Karpas-422 (cell line): ENCODE measurements around the gene AHDC1. TPM values are rescaled to one million over a fixed set of nuclear protein-coding genes. Genes with fewer than 3 reads are reported as not detected.
"Not testable (repeated sequence)": the region's sequence is repeated elsewhere in the genome, so short reads cannot be mapped to it uniquely, and the experiment has no call there.

ENCODE experiments used
- DNase-seq: peaks from one replicate; pipeline ENCODE4 v3.0.0-alpha.2; 2015
- H2AFZ ChIP-seq: fragments of 200-600 bp; sonication (generic); 2 replicates; pipeline ENCODE4 v1.6.1; 2014; ENCODE audit warnings: antibody characterized with exemption, low read length, mixed read lengths
- H3K27ac ChIP-seq: fragments of 200-600 bp; sonication (generic); 2 replicates; pipeline ENCODE4 v1.5.1; 2014; ENCODE audit warnings: mild to moderate bottlenecking, low read length, moderate library complexity
- H3K27me3 ChIP-seq: fragments of 200-600 bp; sonication (generic); 2 replicates; pipeline ENCODE4 v1.6.1; 2014; ENCODE audit warnings: low read length, mixed read lengths
- H3K36me3 ChIP-seq: fragments of 200-600 bp; sonication (generic); 2 replicates; pipeline ENCODE4 v1.6.1; 2014; ENCODE audit warnings: low read length, mixed read lengths; ENCODE audit not compliant: insufficient read depth
- H3K4me1 ChIP-seq: fragments of 200-600 bp; sonication (generic); 2 replicates; pipeline ENCODE4 v1.6.1; 2014; ENCODE audit warnings: mild to moderate bottlenecking, low read length, mixed read lengths
- H3K4me2 ChIP-seq: fragments of 200-600 bp; sonication (generic); 2 replicates; pipeline ENCODE4 v1.6.1; 2014; ENCODE audit warnings: low read length, low read depth, mild to moderate bottlenecking; ENCODE audit not compliant: poor library complexity, severe bottlenecking
- H3K4me3 ChIP-seq: fragments of 200-600 bp; sonication (generic); 2 replicates; pipeline ENCODE4 v1.5.1; 2014; ENCODE audit warnings: mild to moderate bottlenecking, antibody characterized with exemption, low read length, mixed read lengths
- H3K79me2 ChIP-seq: fragments of 200-600 bp; sonication (generic); 2 replicates; pipeline ENCODE4 v1.6.1; 2014; ENCODE audit warnings: mild to moderate bottlenecking, low read length, mixed read lengths
- H3K9ac ChIP-seq: fragments of 200-600 bp; sonication (generic); 2 replicates; pipeline ENCODE4 v1.6.0; 2014; ENCODE audit warnings: low read length
- H3K9me2 ChIP-seq: fragments of 200-600 bp; sonication (generic), shearing (Covaris generic); replicated peaks from 2 replicates; pipeline ENCODE4 v1.6.0; 2014; ENCODE audit warnings: mild to moderate bottlenecking, low read length, moderate library complexity; ENCODE audit not compliant: insufficient read depth
- H3K9me3 ChIP-seq: fragments of 300-700, 200-600 bp; sonication (generic); 2 replicates; pipeline ENCODE4 v1.6.1; 2014; ENCODE audit warnings: low read length, mixed read lengths
- H4K20me1 ChIP-seq: fragments of 200-600 bp; sonication (generic); 2 replicates; pipeline ENCODE4 v1.6.1; 2014; ENCODE audit warnings: mild to moderate bottlenecking, antibody characterized with exemption, low read length, low read depth; ENCODE audit not compliant: insufficient read depth
- total RNA-seq: library from RNA; depleted of rRNA; stranded (reverse); fragments of >200 nt; shearing (Covaris generic); gene quantifications from 2 replicates; pipeline ENCODE4 v1.2.3, GENCODE V29; 2014; ENCODE audit warnings: low replicate concordance

The AHDC1 gene
- total RNA-seq, 1 experiment from 2014 or later = 2.2 TPM

DNA sequence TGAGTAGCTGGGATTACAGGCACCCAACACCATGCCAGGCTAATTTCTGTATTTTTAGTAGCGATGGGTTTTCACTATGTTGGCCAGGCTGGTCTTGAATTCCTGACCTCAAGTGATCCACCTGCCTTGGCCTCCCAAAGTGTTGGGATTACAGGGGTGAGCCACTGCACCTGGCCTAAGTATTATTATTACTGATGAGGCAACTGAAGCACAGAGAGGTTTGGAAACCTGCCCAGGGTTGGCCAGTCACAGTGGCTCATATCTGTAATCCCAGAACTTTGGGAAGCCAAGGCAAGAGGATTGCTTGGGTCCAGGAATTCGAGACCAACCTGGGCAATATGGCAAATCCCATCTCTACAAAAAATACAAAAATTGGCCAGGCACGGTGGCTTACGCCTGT is 23.8 kb upstream of the AHDC1 start:
- not testable (repeated sequence) for H3K4me2 ChIP-seq, H2AFZ ChIP-seq, H3K27me3 ChIP-seq, H3K9me2 ChIP-seq, DNase-seq, H4K20me1 ChIP-seq, H3K4me3 ChIP-seq, H3K79me2 ChIP-seq, H3K9ac ChIP-seq, H3K9me3 ChIP-seq, H3K36me3 ChIP-seq
- H3K27ac ChIP-seq = peak overlapping the region; percentile 98; the same call in 1 of the 2 replicates
- H3K4me1 ChIP-seq = peaks cover 84% of the 10 kb centered on the region

DNA sequence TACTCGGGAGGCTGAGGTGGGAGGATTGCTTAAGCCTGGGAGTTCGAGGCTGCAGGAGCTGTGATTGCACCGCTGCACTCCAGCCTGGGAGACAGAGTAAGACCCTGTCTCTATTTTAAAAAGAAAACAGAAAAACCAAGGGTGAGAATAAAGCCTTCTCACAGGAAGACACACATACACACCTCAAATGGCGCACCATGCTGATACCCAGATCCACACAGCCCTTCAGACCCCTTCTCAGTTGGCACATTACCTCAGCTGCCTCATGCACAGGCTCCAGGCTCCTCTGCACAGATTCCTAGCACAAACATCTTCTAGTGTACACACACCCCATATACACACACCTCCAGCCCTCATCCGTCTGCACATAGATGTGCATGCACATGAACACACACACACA is 23.1 kb upstream of the AHDC1 start:
- Histone ChIP-seq H3K27me3 (no peaks in the 10 kb centered on the region), H3K4me2 (no peak overlapping the region), H3K9me3 (no peaks in the 10 kb centered on the region), H3K9me2 (no peaks in the 10 kb centered on the region), H4K20me1 (no peaks in the 10 kb centered on the region), H2AFZ (no peak overlapping the region), H3K4me1 (peaks cover 77% of the 10 kb centered on the region), H3K9ac (no peak overlapping the region), H3K4me3 (no peak overlapping the region), H3K79me2 (no peaks in the 10 kb centered on the region), H3K27ac (no peak overlapping the region), H3K36me3 (no peaks in the 10 kb centered on the region)
- no peak for DNase-seq

DNA sequence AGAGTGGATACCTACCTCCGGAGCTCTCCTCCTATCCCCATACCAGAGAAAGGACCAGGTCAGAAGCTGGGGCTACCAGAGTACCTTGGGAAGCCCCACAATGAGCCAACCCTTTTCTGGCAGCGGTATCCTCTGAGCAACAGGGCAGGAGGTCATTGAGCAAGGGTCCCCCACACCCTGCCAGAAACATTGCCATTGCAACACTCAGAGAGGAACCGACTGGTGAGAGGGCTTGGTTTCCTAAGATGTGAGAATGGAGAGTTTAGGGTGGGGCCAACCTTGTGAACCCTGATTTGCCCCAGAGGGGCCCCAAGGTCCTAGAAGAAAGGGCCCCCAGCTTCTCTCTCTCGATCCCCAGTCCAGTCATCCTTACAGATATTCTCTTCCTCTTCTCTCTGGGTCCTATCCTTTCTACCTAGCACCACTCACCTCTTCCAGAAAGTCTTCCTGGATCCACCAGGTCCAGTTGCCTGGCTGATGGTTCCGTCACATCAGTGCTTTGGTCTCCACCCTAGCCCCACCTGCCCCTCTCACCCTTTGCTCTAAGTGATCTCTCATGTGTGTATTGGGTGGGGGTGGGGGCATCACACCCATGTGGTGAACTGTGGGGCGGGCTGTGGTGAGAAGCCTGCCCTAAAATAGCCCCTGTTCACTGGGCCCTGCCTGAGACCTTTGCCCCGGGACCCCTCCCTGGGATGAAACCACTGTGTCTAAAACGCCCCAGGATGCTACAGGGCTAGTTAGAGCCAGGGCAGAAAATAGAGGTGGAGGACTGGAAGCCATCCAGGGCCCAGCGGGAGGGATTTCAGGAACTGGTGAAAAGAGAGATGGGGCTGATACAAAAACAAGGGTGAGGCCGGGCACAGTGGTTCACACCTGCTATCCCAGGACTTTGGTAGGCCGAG is 22.3 kb upstream of the AHDC1 start:
- Histone ChIP-seq H3K27ac (no peak overlapping the region), H3K4me2 (peak overlapping the region; percentile 31), H3K27me3 (no peaks in the 10 kb centered on the region), H3K9me3 (no peaks in the 10 kb centered on the region), H4K20me1 (no peaks in the 10 kb centered on the region), H3K9ac (peak overlapping the region; percentile 11), H3K4me3 (no peak overlapping the region), H3K9me2 (no peaks in the 10 kb centered on the region), H3K4me1 (peaks cover 74% of the 10 kb centered on the region), H2AFZ (peak overlapping the region; percentile 12; the same call in 1 of the 2 replicates), H3K36me3 (no peaks in the 10 kb centered on the region), H3K79me2 (no peaks in the 10 kb centered on the region)
- DNase-seq = no peak

DNA sequence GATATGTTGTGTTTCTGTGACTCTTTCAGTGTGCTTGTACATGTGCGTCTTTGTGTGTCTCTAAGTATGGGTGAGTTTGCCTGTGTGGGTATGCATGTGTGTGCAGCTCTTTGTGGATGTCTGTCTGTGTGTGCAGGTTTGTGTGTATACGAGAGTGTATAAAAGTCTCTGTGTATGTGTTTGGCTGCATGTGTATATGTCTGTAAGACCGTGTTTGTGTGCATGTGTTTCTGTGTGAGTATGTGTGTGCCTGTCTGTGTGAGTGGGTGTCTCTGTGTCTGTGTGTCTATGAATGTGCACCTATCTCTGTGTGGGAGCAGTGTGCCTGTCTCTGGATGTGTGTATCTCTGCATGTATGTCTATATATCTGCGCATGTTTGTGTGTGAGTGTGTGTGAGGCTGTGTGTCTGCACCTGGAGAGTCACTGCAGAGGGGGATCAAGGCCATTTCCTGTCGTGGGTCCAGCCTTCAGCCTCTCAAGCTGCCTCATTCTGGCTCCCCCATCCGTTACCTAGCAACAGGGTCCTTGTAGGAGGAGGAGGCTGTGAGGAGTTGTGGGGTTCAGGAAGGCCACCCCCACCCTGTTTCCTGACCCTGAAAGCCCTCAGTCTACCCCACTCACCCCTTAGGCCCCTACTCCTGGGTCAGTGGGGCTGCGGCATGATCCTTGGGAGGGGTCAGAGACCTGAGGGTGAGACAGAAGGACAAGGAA is 20.7 kb upstream of the AHDC1 start:
- DNase-seq = peak; percentile 74
- peak overlapping the region; percentile 34; the same call in 1 of the 2 replicates for H3K27ac ChIP-seq
- H2AFZ ChIP-seq = peak overlapping the region; percentile 16; the same call in 1 of the 2 replicates
- peak overlapping the region; percentile 16; the same call in 1 of the 2 replicates for H3K4me3 ChIP-seq
- H3K36me3 ChIP-seq = no peaks in the 10 kb centered on the region
- H3K9ac ChIP-seq = peak overlapping the region; percentile 42
- no peaks in the 10 kb centered on the region for H3K27me3 ChIP-seq
- H3K4me2 ChIP-seq = peak overlapping the region; percentile 53
- H3K9me2 ChIP-seq = no peaks in the 10 kb centered on the region
- H3K9me3 ChIP-seq = no peaks in the 10 kb centered on the region
- H4K20me1 ChIP-seq = no peaks in the 10 kb centered on the region
- H3K4me1 ChIP-seq = peaks cover 61% of the 10 kb centered on the region
- no peaks in the 10 kb centered on the region for H3K79me2 ChIP-seq

DNA sequence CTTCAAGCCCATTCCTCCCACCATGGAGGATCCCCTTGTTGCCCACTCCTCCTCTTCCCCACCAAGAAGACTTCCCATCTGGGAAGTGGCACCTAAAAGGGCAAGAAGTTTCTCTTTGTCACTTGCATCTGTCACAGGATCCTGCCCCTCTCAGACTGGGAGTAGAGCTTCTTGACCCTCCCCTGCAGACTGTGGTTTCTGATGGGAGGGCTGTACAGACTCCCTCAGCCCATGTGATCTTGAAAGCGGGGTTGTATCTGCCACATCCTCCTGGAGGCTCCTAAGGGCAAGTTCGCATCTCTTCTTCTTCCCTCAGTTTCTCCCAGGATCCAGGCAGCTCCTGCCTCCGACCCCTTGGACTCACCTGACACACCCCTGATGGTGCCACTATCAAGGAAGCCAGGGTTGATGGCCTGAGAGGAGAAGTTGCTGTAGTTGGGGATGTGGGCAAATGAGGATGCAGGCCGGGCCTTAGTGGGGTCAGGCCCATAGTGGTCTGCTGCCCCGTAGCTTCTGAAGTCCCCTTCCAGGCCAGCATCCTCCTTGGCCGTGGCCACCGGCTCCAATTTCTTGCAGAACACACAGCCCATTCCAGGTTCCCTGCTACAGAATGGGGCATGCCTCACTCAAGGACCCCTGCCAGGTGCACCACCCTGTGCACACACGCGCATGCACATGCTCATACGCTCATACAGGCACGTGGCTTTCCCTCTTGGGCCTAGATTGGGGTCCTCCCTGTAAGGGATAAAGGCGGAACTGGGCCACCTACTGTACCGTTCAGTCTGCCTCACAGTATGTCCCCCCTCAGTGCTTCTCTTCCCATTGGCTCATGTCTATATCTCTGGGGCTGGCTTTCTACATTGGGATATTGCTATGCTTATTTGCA is 19.6 kb upstream of the AHDC1 start:
- Histone ChIP-seq H3K36me3 (no peaks in the 10 kb centered on the region), H3K9me2 (no peaks in the 10 kb centered on the region), H4K20me1 (no peaks in the 10 kb centered on the region), H3K4me3 (no peak overlapping the region), H3K79me2 (no peaks in the 10 kb centered on the region), H2AFZ (no peak overlapping the region), H3K9ac (no peak overlapping the region), H3K9me3 (no peaks in the 10 kb centered on the region), H3K27me3 (no peaks in the 10 kb centered on the region), H3K4me1 (peaks cover 52% of the 10 kb centered on the region), H3K4me2 (no peak overlapping the region), H3K27ac (no peak overlapping the region)
- no peak for DNase-seq

DNA sequence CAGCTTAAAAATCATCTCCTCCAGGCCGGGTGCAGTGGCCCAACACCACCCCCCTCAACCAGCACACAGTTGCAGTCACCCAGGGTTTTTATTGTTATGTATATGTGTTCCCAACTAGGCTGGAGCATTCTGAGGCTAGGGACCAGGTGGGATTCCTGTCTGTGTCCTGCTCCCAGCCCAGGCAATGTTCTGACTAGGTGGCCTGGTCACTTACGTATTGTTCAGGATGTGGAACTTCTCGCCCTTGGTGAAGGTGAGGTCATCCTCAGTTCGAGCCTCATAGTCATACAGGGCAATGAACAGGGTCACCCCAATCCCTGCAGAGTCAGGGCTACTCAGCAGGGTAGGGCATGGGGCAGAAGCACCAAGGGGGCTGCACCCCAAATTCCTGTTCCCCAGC is 18.9 kb upstream of the AHDC1 start:
- H3K4me3 ChIP-seq = no peak overlapping the region
- no peaks in the 10 kb centered on the region for H3K36me3 ChIP-seq
- DNase-seq = no peak
- H3K4me1 ChIP-seq = peaks cover 49% of the 10 kb centered on the region
- H4K20me1 ChIP-seq = no peaks in the 10 kb centered on the region
- no peaks in the 10 kb centered on the region for H3K9me2 ChIP-seq
- no peak overlapping the region for H3K4me2 ChIP-seq
- H3K27ac ChIP-seq = no peak overlapping the region
- H3K9me3 ChIP-seq = no peaks in the 10 kb centered on the region
- no peaks in the 10 kb centered on the region for H3K79me2 ChIP-seq
- H3K27me3 ChIP-seq = no peaks in the 10 kb centered on the region
- no peak overlapping the region for H3K9ac ChIP-seq
- no peak overlapping the region for H2AFZ ChIP-seq

DNA sequence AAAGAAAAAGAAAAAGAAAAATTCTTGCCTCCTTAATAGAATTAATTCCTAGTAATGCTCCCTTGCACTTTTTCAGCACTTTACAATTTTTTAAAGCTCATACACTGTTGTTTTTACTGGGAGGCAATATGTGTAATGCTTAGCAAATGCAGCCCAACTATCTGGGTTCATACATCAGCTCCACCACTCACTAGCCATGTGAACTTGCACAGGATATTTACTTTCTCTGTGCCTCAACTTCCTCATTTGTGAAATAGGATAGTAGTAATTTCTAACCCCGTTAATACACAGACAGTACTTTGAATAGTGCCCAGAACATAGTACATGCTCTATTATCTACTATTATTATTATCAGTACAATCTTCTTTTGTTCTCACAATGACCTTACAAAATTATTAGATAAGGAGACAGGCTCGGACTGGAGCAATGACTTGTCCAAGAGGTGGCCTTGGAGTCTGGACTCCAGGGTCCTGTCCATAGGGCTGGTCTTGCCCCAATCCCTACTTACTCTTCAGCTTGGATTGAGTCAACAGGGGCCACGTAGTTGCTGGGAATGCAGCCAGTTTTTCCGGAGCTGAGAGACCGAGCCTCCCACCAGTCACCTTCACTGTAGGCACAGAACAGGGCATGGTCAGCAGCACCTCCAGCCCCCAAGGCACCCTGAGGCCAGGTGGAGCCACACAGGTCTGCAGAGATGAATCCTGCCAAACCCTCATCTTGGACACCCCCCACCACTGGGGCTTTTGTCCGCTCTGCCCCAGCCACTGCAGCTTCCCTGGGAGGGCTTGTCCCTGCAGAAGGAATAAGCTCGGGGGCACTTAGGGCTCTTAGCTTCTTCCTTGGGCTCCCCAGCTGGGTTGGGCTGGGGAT is 17.3 kb upstream of the AHDC1 start:
- peak; percentile 60 for DNase-seq
- peaks cover 37% of the 10 kb centered on the region for H3K4me1 ChIP-seq
- no peaks in the 10 kb centered on the region for H3K9me2 ChIP-seq
- H3K4me3 ChIP-seq = no peak overlapping the region
- no peak overlapping the region for H2AFZ ChIP-seq
- H3K27me3 ChIP-seq = no peaks in the 10 kb centered on the region
- no peak overlapping the region for H3K4me2 ChIP-seq
- no peak overlapping the region for H3K27ac ChIP-seq
- no peaks in the 10 kb centered on the region for H3K36me3 ChIP-seq
- no peaks in the 10 kb centered on the region for H4K20me1 ChIP-seq
- no peaks in the 10 kb centered on the region for H3K79me2 ChIP-seq
- no peaks in the 10 kb centered on the region for H3K9me3 ChIP-seq
- no peak overlapping the region for H3K9ac ChIP-seq
